PC-9 (cell line): ENCODE data around the gene ANGPTL2. TPM values are rescaled to one million over a fixed set of nuclear protein-coding genes. Genes with fewer than 3 reads are reported as not detected.
"Not testable (repeated sequence)": the region's sequence is repeated elsewhere in the genome, so short reads cannot be mapped to it uniquely, and the experiment has no call there.

Experiments used
- Bru-seq: library from RNA; stranded (reverse); fragments of 400-500 nt; gene quantifications from one replicate; lab custom pipeline; 2021; lab: Mats Ljungman, UMichigan
- BruChase-seq, 2 experiments: library from RNA; stranded (reverse); fragments of 400-500 nt; gene quantifications; one replicate each; lab custom pipeline; 2021; lab: Mats Ljungman, UMichigan
- BruUV-seq: library from RNA; stranded (reverse); fragments of 400-500 nt; replicated peaks from 2 replicates; lab custom pipeline; 2021; lab: Mats Ljungman, UMichigan
- CTCF ChIA-PET: fragments of 300-600 bp; sonication (Branson Sonifier 250); formaldehyde crosslinking; loops from one replicate; lab custom pipeline; 2022; ENCODE audit warnings: antibody characterized with exemption; lab: Charles Lee
- POLR2A ChIA-PET: fragments of 300-600 bp; sonication (Branson Sonifier 250); formaldehyde crosslinking; loops from one replicate; lab custom pipeline; 2022; ENCODE audit warnings: antibody characterized with exemption; ENCODE audit not compliant: unreplicated experiment; lab: Charles Lee
- DNase-seq, 2 experiments: peaks; one replicate each; pipeline versions ENCODE4 v3.0.0 to v3.0.0-alpha.2; 2015 to 2022; ENCODE audit warnings: mixed read lengths in 1 of 2
- H2AFZ ChIP-seq: fragments of 200-600 bp; sonication (generic); 2 replicates; pipeline ENCODE4 v1.8.1; 2017; ENCODE audit warnings: antibody characterized with exemption
- H3F3A ChIP-seq: fragments of 200-600 bp; sonication (generic); 2 replicates; pipeline ENCODE4 v1.8.1; 2017; ENCODE audit warnings: antibody characterized with exemption, mild to moderate bottlenecking, low read depth; ENCODE audit not compliant: insufficient read depth
- H3K27ac ChIP-seq: fragments of 200-600 bp; sonication (generic); 2 replicates; pipeline ENCODE4 v1.6.1; 2016; ENCODE audit warnings: mixed run types
- H3K27me3 ChIP-seq: fragments of 200-600 bp; sonication (generic); 2 replicates; pipeline ENCODE4 v1.6.1; 2016; ENCODE audit warnings: low read depth, mixed run types; ENCODE audit not compliant: insufficient read depth
- H3K36me3 ChIP-seq: fragments of 200-600 bp; sonication (generic); 2 replicates; pipeline ENCODE4 v1.6.1; 2016; ENCODE audit warnings: low read depth, mixed run types
- H3K4me1 ChIP-seq: fragments of 200-600 bp; sonication (generic); replicated peaks from 2 replicates; pipeline ENCODE4 v1.6.1; 2016; ENCODE audit warnings: mixed run types; ENCODE audit not compliant: insufficient read depth
- H3K4me2 ChIP-seq: fragments of 200-600 bp; sonication (generic); 2 replicates; pipeline ENCODE4 v1.6.1; 2017; ENCODE audit warnings: mixed run types
- H3K4me3 ChIP-seq: fragments of 200-600 bp; sonication (generic); 2 replicates; pipeline ENCODE4 v1.6.1; 2016; ENCODE audit warnings: mixed run types
- H3K79me2 ChIP-seq: fragments of 200-600 bp; sonication (generic); 2 replicates; pipeline ENCODE4 v1.6.1; 2017; ENCODE audit warnings: low read depth, mixed run types
- H3K9me2 ChIP-seq: fragments of 200-600 bp; sonication (generic); 2 replicates; pipeline ENCODE4 v1.8.1; 2017; ENCODE audit warnings: mild to moderate bottlenecking; ENCODE audit not compliant: insufficient read depth
- H3K9me3 ChIP-seq: fragments of 200-600 bp; sonication (generic); 2 replicates; pipeline ENCODE4 v1.8.1; 2016; ENCODE audit warnings: low read depth; ENCODE audit not compliant: insufficient read depth
- H4K20me1 ChIP-seq: fragments of 200-600 bp; sonication (generic); 2 replicates; pipeline ENCODE4 v1.8.1; 2017; ENCODE audit not compliant: insufficient read depth
- CTCF ChIP-seq: fragments of 200-600 bp; sonication (generic); conservative IDR thresholded peaks from 2 replicates; pipeline ENCODE4 v1.6.1; 2017; ENCODE audit warnings: mixed run types, antibody characterized with exemption, mild to moderate bottlenecking, moderate library complexity
- EZH2 ChIP-seq: fragments of 200-600 bp; sonication (generic); IDR thresholded peaks from 2 replicates; pipeline ENCODE4 v1.8.0; 2017; ENCODE audit warnings: antibody characterized with exemption, low read depth
- intact Hi-C: fragments of 100-400 bp; cut with micrococcal nuclease; formaldehyde crosslinking; loops from one replicate; pipeline ENCODE4 v1.10.0; 2022; ENCODE audit not compliant: unreplicated experiment
- long read RNA-seq: library from polyadenylated mRNA; stranded (forward); transcript quantifications from one replicate; pipeline ENCODE4 v2.0.0, GENCODE V29; 2022
- total RNA-seq: library from RNA; stranded (reverse); gene quantifications from 2 replicates; pipeline ENCODE4 v1.2.3, GENCODE V29; 2021

ANGPTL2 gene
- total RNA-seq (0.13 TPM in 1 of 2 replicates, not detected in the other), Bru-seq, nascent RNA (percentile 5 among the genes with signal in this experiment), BruChase-seq, experiment 1, labeled RNA remaining after a 2-hour chase (percentile 2 among the genes with signal in this experiment), BruChase-seq, experiment 2, labeled RNA remaining after a 6-hour chase (percentile 5 among the genes with signal in this experiment)
- long read RNA-seq: 0 reads

GRCh38 chr9:127122176-127123063, at the start of gene ANGPTL2:
Gene ANGPTL2 (minus strand): TSS chr9:127122635. CDS start chr9:127108731, 13,904 bp downstream.
- Histone ChIP-seq H3K9me2 (no peaks in the 10 kb centered on the region), H3K4me2 (no peak within 1 kb of the TSS), H3K9me3 (no peaks in the 10 kb centered on the region; the same call in 1 of the 2 replicates), H3K36me3 (no peaks in the 10 kb centered on the region), H3F3A (no peaks in the 10 kb centered on the region), H3K27me3 (no peaks in the 10 kb centered on the region), H3K4me3 (no peak within 1 kb of the TSS), H4K20me1 (no peaks in the 10 kb centered on the region), H3K27ac (no peak within 1 kb of the TSS), H3K79me2 (no peaks in the 10 kb centered on the region), H2AFZ (no peak within 1 kb of the TSS), H3K4me1 (no peaks in the 10 kb centered on the region)
- BruUV-seq: no TSS peak
- CTCF ChIA-PET: interaction anchor here (1.0 kb wide), 1 partner anchor 73 kb away, joined by 3 read pairs; no protein-coding TSS in a partner anchor
- intact Hi-C loops: no loop called here
- TF ChIP-seq EZH2: no peak
- no peak for TF ChIP-seq CTCF
- POLR2A ChIA-PET: interaction anchor here (0.5 to 0.6 kb wide), 2 partner anchors 10 to 909 kb away, joined by 4 to 6 read pairs; no protein-coding TSS in a partner anchor
- DNase-seq: peak in 1 of 2 experiments; percentile 55

GRCh38 chr9:127171348-127171747, 48.9 kb upstream of the ANGPTL2 start:
- H3K36me3 ChIP-seq, H2AFZ ChIP-seq, H3K4me3 ChIP-seq, H3K27ac ChIP-seq, intact Hi-C loops, H3K9me2 ChIP-seq, H3K4me2 ChIP-seq, H4K20me1 ChIP-seq, BruUV-seq, H3F3A ChIP-seq, POLR2A ChIA-PET, H3K79me2 ChIP-seq, CTCF ChIA-PET, H3K27me3 ChIP-seq, H3K4me1 ChIP-seq, H3K9me3 ChIP-seq, DNase-seq: not testable (repeated sequence)

- Histone ChIP-seq H3K4me2 (no peak overlapping the region), H3K27ac (no peak overlapping the region), H3K27me3 (no peaks in the 10 kb centered on the region), H3K4me3 (no peak overlapping the region), H3F3A (no peaks in the 10 kb centered on the region), H3K9me3 (no peaks in the 10 kb centered on the region), H4K20me1 (no peaks in the 10 kb centered on the region), H2AFZ (no peak overlapping the region), H3K9me2 (no peaks in the 10 kb centered on the region), H3K36me3 (no peaks in the 10 kb centered on the region), H3K4me1 (no peaks in the 10 kb centered on the region; the same call in 1 of the 2 replicates), H3K79me2 (no peaks in the 10 kb centered on the region)
- intact Hi-C loops: no loop called here
- no peak for TF ChIP-seq CTCF
- no peak for TF ChIP-seq EZH2
- no peak for DNase-seq
- ChIA-PET CTCF (no interaction called here), POLR2A (interaction anchor here (0.5 to 0.6 kb wide), 2 partner anchors 23 to 54 kb away, joined by 3 read pairs; no protein-coding TSS in a partner anchor)
- no TSS peak for BruUV-seq
These were observed 48.2 kb upstream of the ANGPTL2 start for GRCh38 chr9:127170652-127171051.
